Gastroesophageal sphincter (tissue), 3 donors: Measurements from ENCODE around the gene TLR6.

Experiments used
- EP300 ChIP-seq: sonication (generic); formaldehyde crosslinking; IDR thresholded peaks from one replicate; pipeline ENCODE4 v1.6.1; 2017; ENCODE audit warnings: antibody characterized with exemption, mild to moderate bottlenecking
- POLR2A ChIP-seq, 2 donors: fragments of 450-650 bp; IDR thresholded peaks; one replicate each; pipeline ENCODE4 v1.6.1; 2017; ENCODE audit warnings: antibody characterized with exemption in 2 of 2, mild to moderate bottlenecking in 2 of 2, moderate library complexity in 1 of 2
- POLR2AphosphoS5 ChIP-seq: sonication (generic); formaldehyde crosslinking; IDR thresholded peaks from one replicate; pipeline ENCODE4 v1.6.1; 2017; ENCODE audit warnings: antibody characterized with exemption
- TF ChIP-seq, protein P1 (sequence below), 4 experiments: fragments of 200-600 bp in 2 of 4; fragments of 450-650 bp in 2 of 4; sonication (generic) in 1 of 4; IDR thresholded peaks; one replicate each; pipeline ENCODE4 v1.5.1; 2017 to 2019; ENCODE audit warnings: antibody characterized with exemption in 4 of 4, mild to moderate bottlenecking in 2 of 4, moderate library complexity in 2 of 4

DNA sequence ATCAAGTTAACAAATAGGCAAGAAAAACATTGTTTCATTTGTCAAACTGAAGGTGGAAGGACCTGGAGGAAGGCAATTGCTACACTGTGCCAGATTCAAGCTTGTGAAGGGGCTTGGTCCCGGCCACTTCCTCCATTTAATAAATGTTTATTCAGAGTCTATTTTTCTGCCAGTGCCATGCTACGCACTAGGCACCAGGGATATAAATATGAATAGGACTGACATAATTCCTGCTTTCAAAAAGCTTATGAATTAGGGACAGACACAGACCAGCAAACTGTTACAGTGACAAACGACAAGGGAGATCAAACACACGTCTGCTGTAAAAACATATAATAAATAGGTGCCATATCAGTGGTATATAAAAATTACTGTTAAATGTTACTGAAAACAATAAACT is 571 bp downstream of the TLR6 start:
- TF ChIP-seq, protein P1, sequence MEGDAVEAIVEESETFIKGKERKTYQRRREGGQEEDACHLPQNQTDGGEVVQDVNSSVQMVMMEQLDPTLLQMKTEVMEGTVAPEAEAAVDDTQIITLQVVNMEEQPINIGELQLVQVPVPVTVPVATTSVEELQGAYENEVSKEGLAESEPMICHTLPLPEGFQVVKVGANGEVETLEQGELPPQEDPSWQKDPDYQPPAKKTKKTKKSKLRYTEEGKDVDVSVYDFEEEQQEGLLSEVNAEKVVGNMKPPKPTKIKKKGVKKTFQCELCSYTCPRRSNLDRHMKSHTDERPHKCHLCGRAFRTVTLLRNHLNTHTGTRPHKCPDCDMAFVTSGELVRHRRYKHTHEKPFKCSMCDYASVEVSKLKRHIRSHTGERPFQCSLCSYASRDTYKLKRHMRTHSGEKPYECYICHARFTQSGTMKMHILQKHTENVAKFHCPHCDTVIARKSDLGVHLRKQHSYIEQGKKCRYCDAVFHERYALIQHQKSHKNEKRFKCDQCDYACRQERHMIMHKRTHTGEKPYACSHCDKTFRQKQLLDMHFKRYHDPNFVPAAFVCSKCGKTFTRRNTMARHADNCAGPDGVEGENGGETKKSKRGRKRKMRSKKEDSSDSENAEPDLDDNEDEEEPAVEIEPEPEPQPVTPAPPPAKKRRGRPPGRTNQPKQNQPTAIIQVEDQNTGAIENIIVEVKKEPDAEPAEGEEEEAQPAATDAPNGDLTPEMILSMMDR (IDR thresholded peaks at IDR 0.05): no peak
- TF ChIP-seq POLR2A (IDR thresholded peaks at IDR 0.05) (no peak), POLR2AphosphoS5 (no peak), EP300 (no peak)
